VCaP (cell line): Measurements from ENCODE around the gene SCO1.

Experiments used
- H3K27ac ChIP-seq: fragments of 450-650 bp; 2 replicates; pipeline ENCODE4 v1.5.1; 2017
- CTCF ChIP-seq: fragments of 450-650 bp; conservative IDR thresholded peaks from 2 replicates; pipeline ENCODE4 v1.5.1; 2017; ENCODE audit warnings: mild to moderate bottlenecking, moderate library complexity

SCO1 gene

GRCh38 chr17:10623737-10624338 is 73.5 kb downstream of the SCO1 start:
- H3K27ac ChIP-seq, result no peak overlapping the region
- no peak for TF ChIP-seq CTCF

GRCh38 chr17:10622617-10623485 is 74.5 kb downstream of the SCO1 start:
- H3K27ac ChIP-seq, result no peak overlapping the region
- no peak for TF ChIP-seq CTCF
